HepG2 (cell line): ENCODE data around the gene PPFIA4. TPM values are rescaled to one million over a fixed set of nuclear protein-coding genes. Genes with fewer than 3 reads are reported as not detected.

ENCODE experiments used
- ATAC-seq: fragments of 200-7000 bp; cut with Tn5 transposase; 3 replicates; pipeline ENCODE4 v1.9.1; 2020; ENCODE audit warnings: mild to moderate bottlenecking, moderate library complexity
- BruUV-seq: library from RNA; stranded (reverse); fragments of 400-500 nt; replicated peaks from 2 replicates; lab custom pipeline; 2021; lab: Mats Ljungman, UMichigan
- CTCF ChIA-PET: fragments of 300-600 bp; formaldehyde crosslinking; extraction: SDS; loops from one replicate; lab custom pipeline; 2021; ENCODE audit warnings: low total read pairs, inconsistent platforms, low intra/inter-chr PET ratio; lab: Yijun Ruan, JAX
- POLR2A ChIA-PET: fragments of 350-600 bp; sonication (Branson Sonifier 250); formaldehyde crosslinking; loops from one replicate; lab custom pipeline; 2020; ENCODE audit warnings: antibody characterized with exemption, inconsistent platforms; lab: Yijun Ruan, JAX
- DNase-seq: peaks from one replicate; pipeline ENCODE4 v3.0.0-alpha.2; 2015; ENCODE audit warnings: low spot score
- FAIRE-seq: peaks from 3 replicates; lab custom pipeline; 2011; peaks lifted over from hg19 to GRCh38; lab: Jason Lieb, UNC
- H2AFZ ChIP-seq: one replicate; pipeline ENCODE4 v1.6.1; 2011; ENCODE audit warnings: low read length, inconsistent platforms
- H3K27ac ChIP-seq: fragments of 300-600 bp; 3 replicates; pipeline ENCODE4 v1.8.0; 2011; ENCODE audit warnings: mixed run types, mild to moderate bottlenecking, mixed read lengths, low read length, inconsistent platforms; ENCODE audit not compliant: insufficient read depth; ENCODE audit errors: extremely low read length
- H3K27me3 ChIP-seq, 2 experiments: fragments of 200-600 bp in 1 of 2; 2 replicates in 1 of 2; 3 replicates in 1 of 2; pipeline versions ENCODE4 v1.6.0 to v1.8.0; 2011; ENCODE audit warnings: low read length in 2 of 2, mild to moderate bottlenecking in 2 of 2, moderate library complexity in 2 of 2, inconsistent platforms in 1 of 2; ENCODE audit not compliant: insufficient read depth in 2 of 2, control insufficient read depth in 1 of 2
- H3K36me3 ChIP-seq, 2 experiments: fragments of 200-600 bp in 1 of 2; replicated peaks in 1 of 2; 2 replicates in 1 of 2; 3 replicates in 1 of 2; pipeline versions ENCODE4 v1.5.1 to v1.8.0; 2011; ENCODE audit warnings: low read length in 2 of 2, inconsistent platforms in 1 of 2; ENCODE audit not compliant: insufficient read depth in 2 of 2, control insufficient read depth in 1 of 2
- H3K4me1 ChIP-seq: 2 replicates; pipeline ENCODE4 v1.5.1; 2012; ENCODE audit warnings: low read length, inconsistent platforms; ENCODE audit not compliant: insufficient read depth
- H3K4me2 ChIP-seq: 2 replicates; pipeline ENCODE4 v1.6.0; 2011; ENCODE audit warnings: low read depth, low read length, inconsistent platforms
- H3K4me3 ChIP-seq, 3 experiments: fragments of 200-600 bp in 1 of 3; sonication (generic), shearing (Covaris generic) in 1 of 3; replicated peaks in 1 of 3; 2 replicates each; pipeline ENCODE4 v1.5.1; 2011 to 2016; ENCODE audit warnings: low read length in 3 of 3, inconsistent platforms in 2 of 3, low read depth in 2 of 3, mild to moderate bottlenecking in 2 of 3, control low read depth in 1 of 3, mixed read lengths in 1 of 3; ENCODE audit not compliant: insufficient read depth in 1 of 3
- H3K79me2 ChIP-seq: one replicate; pipeline ENCODE4 v1.6.1; 2011; ENCODE audit warnings: low read length, inconsistent platforms; ENCODE audit not compliant: insufficient read depth
- H3K9ac ChIP-seq: 2 replicates; pipeline ENCODE4 v1.6.0; 2011; ENCODE audit warnings: mild to moderate bottlenecking, low read depth, low read length, inconsistent platforms; ENCODE audit not compliant: insufficient read depth
- H3K9me3 ChIP-seq: 2 replicates; pipeline ENCODE4 v1.5.1; 2012; ENCODE audit warnings: mild to moderate bottlenecking, low read length
- H4K20me1 ChIP-seq: 2 replicates; pipeline ENCODE4 v1.6.0; 2011; ENCODE audit warnings: inconsistent platforms, mild to moderate bottlenecking, low read length, moderate library complexity; ENCODE audit not compliant: insufficient read depth
- HDAC1 ChIP-seq: sonication (generic); formaldehyde crosslinking; IDR thresholded peaks from 2 replicates; pipeline ENCODE4 v1.5.1; 2020; ENCODE audit warnings: mild to moderate bottlenecking, missing genetic modification reagents
- HDAC2 ChIP-seq: sonication (generic); formaldehyde crosslinking; IDR thresholded peaks from 2 replicates; pipeline ENCODE4 v1.4.0; 2020; ENCODE audit warnings: missing genetic modification reagents
- IKZF4 ChIP-seq: sonication (generic); formaldehyde crosslinking; IDR thresholded peaks from 2 replicates; pipeline ENCODE4 v1.5.1; 2020; ENCODE audit warnings: borderline replicate concordance, mild to moderate bottlenecking, low read depth, missing genetic modification reagents; ENCODE audit errors: not compliant biosample characterization
- NFRKB ChIP-seq: fragments of 450-650 bp; IDR thresholded peaks from 2 replicates; pipeline ENCODE4 v1.6.1; 2017
- ZNF639 ChIP-seq: conservative IDR thresholded peaks from 2 replicates; pipeline ENCODE4 v1.6.1; 2018; ENCODE audit warnings: missing genetic modification reagents
- ZZZ3 ChIP-seq: sonication (generic); formaldehyde crosslinking; IDR thresholded peaks from 2 replicates; pipeline ENCODE4 v1.4.0; 2020; ENCODE audit warnings: missing genetic modification reagents, mild to moderate bottlenecking, borderline replicate concordance
- WGBS: methylation state at CpG from one replicate; pipeline ENCODE4 v1.1.6; 2017; ENCODE audit warnings: low lambda C conversion rate; 5-methylcytosine and 5-hydroxymethylcytosine counted together
- in situ Hi-C: cut with HindIII; loops from 2 replicates; pipeline ENCODE4 v1.10.0; 2017; ENCODE audit warnings: low pct_unique_long_range_greater_than_20kb; ENCODE audit not compliant: extremely low pct_ligation_motif_present
- intact Hi-C: fragments of 100-400 bp; cut with micrococcal nuclease; formaldehyde crosslinking; loops from one replicate; pipeline ENCODE4 v1.10.0; 2022; ENCODE audit not compliant: unreplicated experiment
- polyA plus RNA-seq, 8 experiments: library from polyadenylated mRNA; depleted of rRNA in 3 of 8; stranded (reverse) in 7 of 8; unstranded in 1 of 8; fragments of >200 nt; fragmentation: Illumina TruSeq in 4 of 8; extraction: Trizol in 4 of 8; gene quantifications; 2 replicates each; pipeline versions ENCODE4 v1.2.1 to v1.2.3, GENCODE V29; 2011 to 2016; ENCODE audit warnings: low read depth in 4 of 8, missing spikeins in 1 of 8, mixed read lengths in 1 of 8; ENCODE audit not compliant: insufficient read depth in 1 of 8
- total RNA-seq, 5 experiments: library from RNA; depleted of rRNA; stranded (reverse); fragments of >200 nt; fragmentation: Illumina TruSeq; extraction: Trizol; gene quantifications; 2 replicates each; pipeline ENCODE4 v1.2.3, GENCODE V29; 2016; ENCODE audit warnings: low read depth in 1 of 5
- TF ChIP-seq, protein P1 (sequence below): sonication (generic); formaldehyde crosslinking; IDR thresholded peaks from 2 replicates; pipeline ENCODE4 v1.8.1; 2023; ENCODE audit warnings: mild to moderate bottlenecking, missing genetic modification reagents
- TF ChIP-seq, protein P2 (sequence below): sonication (generic); formaldehyde crosslinking; IDR thresholded peaks from 2 replicates; pipeline ENCODE4 v1.4.0; 2020; ENCODE audit warnings: mild to moderate bottlenecking, missing genetic modification reagents
- TF ChIP-seq, protein P3 (sequence below): sonication (generic); formaldehyde crosslinking; IDR thresholded peaks from 2 replicates; pipeline ENCODE4 v1.9.0; 2021; ENCODE audit warnings: missing genetic modification reagents, borderline replicate concordance

The PPFIA4 gene
- total and polyA plus RNA-seq, 2 of the 13 experiments (the other 11 are each of a cell fraction or from before 2014, with no cell fraction given), result 6.4 TPM; not detected in 1

DNA sequence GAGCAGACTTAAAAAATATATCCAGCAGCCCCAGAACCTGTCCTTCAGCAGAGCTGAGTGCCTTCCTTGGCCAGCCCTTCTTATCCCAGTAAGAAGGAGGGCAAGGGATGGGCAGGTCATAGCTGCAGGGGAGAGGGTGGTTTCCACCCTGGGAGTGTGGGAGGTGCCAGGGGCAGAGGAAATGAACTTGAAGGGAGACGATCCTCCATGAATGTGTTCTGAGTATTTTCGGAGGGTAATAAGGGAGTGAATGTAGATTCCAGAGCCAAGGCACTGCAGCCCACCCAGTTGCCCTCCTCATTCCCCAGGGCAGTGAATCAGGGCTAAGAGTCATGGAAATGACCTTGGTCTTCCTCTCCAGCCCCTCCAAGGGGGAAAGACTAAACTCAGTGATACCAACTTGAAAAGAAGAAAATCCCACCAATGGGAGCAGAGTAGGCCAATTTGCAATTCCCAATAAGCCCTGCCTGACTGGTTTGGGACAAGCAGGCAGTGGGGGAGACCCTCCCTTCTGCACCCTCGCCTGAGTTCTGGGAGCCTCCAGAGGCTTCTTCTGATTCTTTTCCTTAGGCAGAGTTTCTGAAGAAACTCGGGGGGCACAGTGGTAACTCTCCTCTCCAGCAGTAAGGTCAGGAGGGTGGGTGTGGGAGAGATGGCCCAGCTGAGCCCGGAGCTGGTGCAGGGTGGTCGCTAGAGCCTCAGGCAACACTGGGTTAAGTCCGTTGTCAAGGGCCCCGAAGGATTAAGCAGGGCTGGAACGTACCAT, 55.4 kb downstream of the PPFIA4 start:
- H3K36me3 ChIP-seq, result no peaks in the 10 kb centered on the region
- no peak overlapping the region for H3K4me2 ChIP-seq
- CTCF ChIA-PET, result no interaction called here
- H3K4me1 ChIP-seq, result no peaks in the 10 kb centered on the region
- no peaks in the 10 kb centered on the region for H3K9me3 ChIP-seq
- TF ChIP-seq NFRKB (no peak), IKZF4 (CRISPR knock-in tag) (no peak), ZNF639 (CRISPR knock-in tag) (no peak)
- TF ChIP-seq, protein P1, sequence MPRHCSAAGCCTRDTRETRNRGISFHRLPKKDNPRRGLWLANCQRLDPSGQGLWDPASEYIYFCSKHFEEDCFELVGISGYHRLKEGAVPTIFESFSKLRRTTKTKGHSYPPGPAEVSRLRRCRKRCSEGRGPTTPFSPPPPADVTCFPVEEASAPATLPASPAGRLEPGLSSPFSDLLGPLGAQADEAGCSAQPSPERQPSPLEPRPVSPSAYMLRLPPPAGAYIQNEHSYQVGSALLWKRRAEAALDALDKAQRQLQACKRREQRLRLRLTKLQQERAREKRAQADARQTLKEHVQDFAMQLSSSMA, result no peak
- no peak overlapping the region for H3K9ac ChIP-seq
- H2AFZ ChIP-seq, result no peak overlapping the region
- ATAC-seq (no peak), DNase-seq (no peak), FAIRE-seq (no peak)
- BruUV-seq, result no TSS peak
- no peaks in the 10 kb centered on the region for H3K79me2 ChIP-seq
- 55% methylated on average over 5 of the region's 9 CpGs for WGBS
- no peaks in the 10 kb centered on the region for H4K20me1 ChIP-seq
- in situ Hi-C loops (no loop called here), intact Hi-C loops (no loop called here)
- no peak overlapping the region for H3K27ac ChIP-seq
- peaks cover 4 to 28% of the 10 kb centered on the region in 2 experiments; a peak in 4 of 5 replicates for H3K27me3 ChIP-seq
- H3K4me3 ChIP-seq, result no peak overlapping the region
- POLR2A ChIA-PET, result no interaction called here

DNA sequence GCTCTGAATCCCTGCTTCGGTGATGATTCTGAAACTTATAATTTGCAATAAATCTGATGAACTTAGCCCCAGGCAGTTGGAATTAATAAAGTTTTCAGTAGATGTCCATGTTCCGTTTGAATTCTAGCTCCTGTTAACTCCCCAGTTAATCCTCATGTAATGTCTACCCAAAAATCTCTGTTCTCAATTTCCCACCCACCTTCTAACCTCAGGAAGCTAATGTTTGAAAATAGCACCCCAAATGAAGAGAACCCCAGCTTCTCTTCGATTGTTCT, 55.9 kb downstream of the PPFIA4 start:
- H3K36me3 ChIP-seq, result no peaks in the 10 kb centered on the region
- H4K20me1 ChIP-seq, result no peaks in the 10 kb centered on the region
- no peak overlapping the region for H3K9ac ChIP-seq
- no TSS peak for BruUV-seq
- FAIRE-seq, result no peak
- peaks cover 4 to 31% of the 10 kb centered on the region in 2 experiments; a peak in 4 of 5 replicates for H3K27me3 ChIP-seq
- no peak for ATAC-seq
- ChIA-PET POLR2A (no interaction called here), CTCF (no interaction called here)
- H3K4me2 ChIP-seq, result no peak overlapping the region
- H3K4me3 ChIP-seq, result no peak overlapping the region
- H3K9me3 ChIP-seq, result no peaks in the 10 kb centered on the region
- no peaks in the 10 kb centered on the region for H3K79me2 ChIP-seq
- no peaks in the 10 kb centered on the region for H3K4me1 ChIP-seq
- H2AFZ ChIP-seq, result no peak overlapping the region
- no peak overlapping the region for H3K27ac ChIP-seq
- intact Hi-C loops, result no loop called here
- DNase-seq, result no peak
- TF ChIP-seq HDAC2 (no peak), HDAC1 (CRISPR knock-in tag) (no peak), ZZZ3 (no peak)
- TF ChIP-seq, protein P2, sequence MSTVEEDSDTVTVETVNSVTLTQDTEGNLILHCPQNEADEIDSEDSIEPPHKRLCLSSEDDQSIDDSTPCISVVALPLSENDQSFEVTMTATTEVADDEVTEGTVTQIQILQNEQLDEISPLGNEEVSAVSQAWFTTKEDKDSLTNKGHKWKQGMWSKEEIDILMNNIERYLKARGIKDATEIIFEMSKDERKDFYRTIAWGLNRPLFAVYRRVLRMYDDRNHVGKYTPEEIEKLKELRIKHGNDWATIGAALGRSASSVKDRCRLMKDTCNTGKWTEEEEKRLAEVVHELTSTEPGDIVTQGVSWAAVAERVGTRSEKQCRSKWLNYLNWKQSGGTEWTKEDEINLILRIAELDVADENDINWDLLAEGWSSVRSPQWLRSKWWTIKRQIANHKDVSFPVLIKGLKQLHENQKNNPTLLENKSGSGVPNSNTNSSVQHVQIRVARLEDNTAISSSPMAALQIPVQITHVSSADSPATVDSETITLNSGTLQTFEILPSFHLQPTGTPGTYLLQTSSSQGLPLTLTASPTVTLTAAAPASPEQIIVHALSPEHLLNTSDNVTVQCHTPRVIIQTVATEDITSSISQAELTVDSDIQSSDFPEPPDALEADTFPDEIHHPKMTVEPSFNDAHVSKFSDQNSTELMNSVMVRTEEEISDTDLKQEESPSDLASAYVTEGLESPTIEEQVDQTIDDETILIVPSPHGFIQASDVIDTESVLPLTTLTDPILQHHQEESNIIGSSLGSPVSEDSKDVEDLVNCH (CRISPR knock-in tag), result no peak
- TF ChIP-seq, protein P3, sequence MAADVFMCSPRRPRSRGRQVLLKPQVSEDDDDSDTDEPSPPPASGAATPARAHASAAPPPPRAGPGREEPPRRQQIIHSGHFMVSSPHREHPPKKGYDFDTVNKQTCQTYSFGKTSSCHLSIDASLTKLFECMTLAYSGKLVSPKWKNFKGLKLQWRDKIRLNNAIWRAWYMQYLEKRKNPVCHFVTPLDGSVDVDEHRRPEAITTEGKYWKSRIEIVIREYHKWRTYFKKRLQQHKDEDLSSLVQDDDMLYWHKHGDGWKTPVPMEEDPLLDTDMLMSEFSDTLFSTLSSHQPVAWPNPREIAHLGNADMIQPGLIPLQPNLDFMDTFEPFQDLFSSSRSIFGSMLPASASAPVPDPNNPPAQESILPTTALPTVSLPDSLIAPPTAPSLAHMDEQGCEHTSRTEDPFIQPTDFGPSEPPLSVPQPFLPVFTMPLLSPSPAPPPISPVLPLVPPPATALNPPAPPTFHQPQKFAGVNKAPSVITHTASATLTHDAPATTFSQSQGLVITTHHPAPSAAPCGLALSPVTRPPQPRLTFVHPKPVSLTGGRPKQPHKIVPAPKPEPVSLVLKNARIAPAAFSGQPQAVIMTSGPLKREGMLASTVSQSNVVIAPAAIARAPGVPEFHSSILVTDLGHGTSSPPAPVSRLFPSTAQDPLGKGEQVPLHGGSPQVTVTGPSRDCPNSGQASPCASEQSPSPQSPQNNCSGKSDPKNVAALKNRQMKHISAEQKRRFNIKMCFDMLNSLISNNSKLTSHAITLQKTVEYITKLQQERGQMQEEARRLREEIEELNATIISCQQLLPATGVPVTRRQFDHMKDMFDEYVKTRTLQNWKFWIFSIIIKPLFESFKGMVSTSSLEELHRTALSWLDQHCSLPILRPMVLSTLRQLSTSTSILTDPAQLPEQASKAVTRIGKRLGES, result no peak
- in situ Hi-C loops, result no loop called here
- 35% methylated on average over 2 of the region's 3 CpGs for WGBS
